ENCODE measurements around the gene MAP3K5. TPM values are rescaled to one million over a fixed set of nuclear protein-coding genes. Genes with fewer than 3 reads are reported as not detected.

MAP3K5 gene
- total RNA-seq, 1 donor from 2014 or later: 1.7 TPM

DNA sequence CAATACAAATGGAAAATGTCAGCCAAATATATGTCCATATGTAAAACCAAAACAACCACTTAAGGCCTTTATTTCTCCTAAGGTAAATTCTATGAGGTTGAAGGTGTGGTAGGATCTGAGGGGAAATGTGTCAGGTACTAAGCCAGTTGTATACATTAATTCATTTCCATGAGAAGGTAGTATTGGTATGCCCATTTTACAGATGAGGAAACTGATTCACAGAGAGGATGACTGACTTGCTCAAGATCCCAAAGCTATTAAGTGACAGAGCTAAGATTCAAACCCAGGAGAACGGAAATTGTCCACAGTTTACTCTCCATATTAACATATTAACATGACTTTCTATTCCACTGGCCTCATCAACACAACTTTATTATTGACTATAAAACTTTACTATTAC is 177.9 kb downstream of the MAP3K5 start:
- H3K9me3 ChIP-seq (ENCODE audit: insufficient read depth, low read depth, low read length): no peaks in the 10 kb centered on the region
- no peak for DNase-seq (ENCODE audit: low read depth)
- H3K9me3 Mint-ChIP-seq (ENCODE audit: unreplicated experiment): peaks cover under 1% of the 10 kb centered on the region
- no peak overlapping the region for H3K4me3 ChIP-seq (ENCODE audit: insufficient read depth, low read depth, low read length)
- no peaks in the 10 kb centered on the region for H3K36me3 ChIP-seq (ENCODE audit: insufficient read depth, low read length)
- H3K4me1 Mint-ChIP-seq (ENCODE audit: low read depth, unreplicated experiment): peaks cover 10% of the 10 kb centered on the region
- H3K79me2 ChIP-seq (ENCODE audit: insufficient read depth, low read length): no peaks in the 10 kb centered on the region
- no peaks in the 10 kb centered on the region for H3K36me3 Mint-ChIP-seq (ENCODE audit: low read depth, unreplicated experiment)
- H3K27me3 Mint-ChIP-seq (ENCODE audit: low read depth, unreplicated experiment): no peaks in the 10 kb centered on the region
- H3K4me1 ChIP-seq (ENCODE audit: insufficient read depth, low read length): peaks cover 19% of the 10 kb centered on the region
- TF ChIP-seq, protein P1, sequence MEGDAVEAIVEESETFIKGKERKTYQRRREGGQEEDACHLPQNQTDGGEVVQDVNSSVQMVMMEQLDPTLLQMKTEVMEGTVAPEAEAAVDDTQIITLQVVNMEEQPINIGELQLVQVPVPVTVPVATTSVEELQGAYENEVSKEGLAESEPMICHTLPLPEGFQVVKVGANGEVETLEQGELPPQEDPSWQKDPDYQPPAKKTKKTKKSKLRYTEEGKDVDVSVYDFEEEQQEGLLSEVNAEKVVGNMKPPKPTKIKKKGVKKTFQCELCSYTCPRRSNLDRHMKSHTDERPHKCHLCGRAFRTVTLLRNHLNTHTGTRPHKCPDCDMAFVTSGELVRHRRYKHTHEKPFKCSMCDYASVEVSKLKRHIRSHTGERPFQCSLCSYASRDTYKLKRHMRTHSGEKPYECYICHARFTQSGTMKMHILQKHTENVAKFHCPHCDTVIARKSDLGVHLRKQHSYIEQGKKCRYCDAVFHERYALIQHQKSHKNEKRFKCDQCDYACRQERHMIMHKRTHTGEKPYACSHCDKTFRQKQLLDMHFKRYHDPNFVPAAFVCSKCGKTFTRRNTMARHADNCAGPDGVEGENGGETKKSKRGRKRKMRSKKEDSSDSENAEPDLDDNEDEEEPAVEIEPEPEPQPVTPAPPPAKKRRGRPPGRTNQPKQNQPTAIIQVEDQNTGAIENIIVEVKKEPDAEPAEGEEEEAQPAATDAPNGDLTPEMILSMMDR (IDR thresholded peaks at IDR 0.05; ENCODE audit: insufficient read depth, low read depth, low read length): no peak
- no peak for TF ChIP-seq EZH2 (IDR thresholded peaks at IDR 0.05; ENCODE audit: insufficient read depth, low read length)
- no peak overlapping the region for H3K27ac ChIP-seq (ENCODE audit: low read depth, low read length)
- H3K4me3 Mint-ChIP-seq (ENCODE audit: unreplicated experiment): no peak overlapping the region
- H3K27me3 ChIP-seq (ENCODE audit: insufficient read depth, low read length): no peaks in the 10 kb centered on the region
- H4K20me1 ChIP-seq (ENCODE audit: insufficient read depth, low read length): no peaks in the 10 kb centered on the region
- H3K4me2 ChIP-seq (ENCODE audit: low read length): no peak overlapping the region
- no peak overlapping the region for H3K9ac ChIP-seq (ENCODE audit: low read length)
- H3K27ac Mint-ChIP-seq (ENCODE audit: unreplicated experiment): no peak overlapping the region
- H2AFZ ChIP-seq (ENCODE audit: low read depth, low read length): no peak overlapping the region
- FAIRE-seq: no peak

DNA sequence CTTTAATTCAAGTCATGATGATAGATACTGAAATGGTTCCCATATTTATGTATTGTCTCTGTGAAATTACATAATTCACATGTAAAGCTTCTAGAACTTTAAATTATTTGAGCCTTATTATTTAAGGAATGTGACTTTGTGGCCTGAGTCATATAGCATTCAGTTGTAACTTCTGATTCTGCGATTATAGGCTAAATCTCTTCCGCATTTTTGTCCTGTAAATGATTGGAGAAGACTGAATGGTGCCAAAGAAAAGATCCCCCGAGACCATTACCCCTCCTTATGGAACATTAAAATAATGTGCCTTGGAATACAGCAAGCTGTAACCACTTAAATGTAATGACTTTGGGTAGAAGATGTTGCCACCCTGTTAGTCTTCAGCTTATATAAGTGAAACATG is 178.8 kb downstream of the MAP3K5 start:
- DNase-seq (ENCODE audit: low read depth) (peak; percentile 44), FAIRE-seq (no peak)
- peaks cover 10% of the 10 kb centered on the region for H3K4me1 Mint-ChIP-seq (ENCODE audit: low read depth, unreplicated experiment)
- no peaks in the 10 kb centered on the region for H4K20me1 ChIP-seq (ENCODE audit: insufficient read depth, low read length)
- no peak overlapping the region for H3K27ac ChIP-seq (ENCODE audit: low read depth, low read length)
- no peak for TF ChIP-seq EZH2 (IDR thresholded peaks at IDR 0.05; ENCODE audit: insufficient read depth, low read length)
- TF ChIP-seq, protein P1 (IDR thresholded peaks at IDR 0.05; ENCODE audit: insufficient read depth, low read depth, low read length): no peak
- H3K36me3 Mint-ChIP-seq (ENCODE audit: low read depth, unreplicated experiment): no peaks in the 10 kb centered on the region
- H3K4me3 Mint-ChIP-seq (ENCODE audit: unreplicated experiment): no peak overlapping the region
- H3K9ac ChIP-seq (ENCODE audit: low read length): no peak overlapping the region
- H3K9me3 ChIP-seq (ENCODE audit: insufficient read depth, low read depth, low read length): no peaks in the 10 kb centered on the region
- no peaks in the 10 kb centered on the region for H3K36me3 ChIP-seq (ENCODE audit: insufficient read depth, low read length)
- H3K27ac Mint-ChIP-seq (ENCODE audit: unreplicated experiment): no peak overlapping the region
- H3K27me3 ChIP-seq (ENCODE audit: insufficient read depth, low read length): no peaks in the 10 kb centered on the region
- no peaks in the 10 kb centered on the region for H3K27me3 Mint-ChIP-seq (ENCODE audit: low read depth, unreplicated experiment)
- H2AFZ ChIP-seq (ENCODE audit: low read depth, low read length): no peak overlapping the region
- H3K4me3 ChIP-seq (ENCODE audit: insufficient read depth, low read depth, low read length): no peak overlapping the region
- peaks cover 27% of the 10 kb centered on the region for H3K4me1 ChIP-seq (ENCODE audit: insufficient read depth, low read length)
- no peaks in the 10 kb centered on the region for H3K79me2 ChIP-seq (ENCODE audit: insufficient read depth, low read length)
- peak overlapping the region; percentile 33 for H3K4me2 ChIP-seq (ENCODE audit: low read length)
- H3K9me3 Mint-ChIP-seq (ENCODE audit: unreplicated experiment): no peaks in the 10 kb centered on the region

DNA sequence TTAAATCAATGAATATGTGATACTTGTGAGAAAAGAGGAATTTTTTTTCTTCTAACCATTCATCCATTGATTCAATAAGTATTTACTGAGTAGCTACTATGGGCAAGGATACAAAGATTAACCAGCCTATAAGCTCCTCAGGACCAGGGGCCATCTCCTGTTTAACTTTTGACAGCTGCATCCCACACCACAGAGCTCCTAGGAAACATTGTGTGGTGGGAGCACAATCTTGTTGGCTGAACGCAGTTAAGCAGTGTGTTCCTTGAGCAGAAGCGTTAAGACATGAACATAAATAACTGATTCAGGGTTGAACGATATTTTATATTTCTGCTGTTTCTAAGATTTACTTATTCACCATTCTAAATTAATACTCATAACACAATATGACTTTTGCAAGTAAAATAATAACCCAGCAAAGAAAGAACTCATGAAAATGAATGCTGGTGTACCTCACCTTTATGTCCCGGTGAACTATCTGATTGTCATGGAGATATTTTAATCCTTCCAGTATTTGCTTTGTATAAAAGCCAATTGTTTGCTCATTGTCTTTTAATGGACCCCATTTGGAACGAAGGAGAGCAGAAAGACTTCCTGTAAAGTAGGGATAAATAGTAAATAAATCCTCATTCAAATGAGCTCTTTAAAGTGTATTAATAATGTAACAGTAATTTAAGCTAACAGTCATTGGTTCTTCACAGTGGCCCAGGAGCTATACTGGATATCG is 179.4 kb downstream of the MAP3K5 start:
- Histone ChIP-seq H3K79me2 (ENCODE audit: insufficient read depth, low read length) (no peaks in the 10 kb centered on the region), H2AFZ (ENCODE audit: low read depth, low read length) (no peak overlapping the region), H3K4me2 (ENCODE audit: low read length) (no peak overlapping the region), H3K4me1 (ENCODE audit: insufficient read depth, low read length) (peaks cover 34% of the 10 kb centered on the region), H3K9me3 (ENCODE audit: insufficient read depth, low read depth, low read length) (no peaks in the 10 kb centered on the region), H3K9ac (ENCODE audit: low read length) (no peak overlapping the region), H3K36me3 (ENCODE audit: insufficient read depth, low read length) (no peaks in the 10 kb centered on the region), H4K20me1 (ENCODE audit: insufficient read depth, low read length) (no peaks in the 10 kb centered on the region), H3K27me3 (ENCODE audit: insufficient read depth, low read length) (no peaks in the 10 kb centered on the region), H3K27ac (ENCODE audit: low read depth, low read length) (no peak overlapping the region), H3K4me3 (ENCODE audit: insufficient read depth, low read depth, low read length) (no peak overlapping the region)
- no peak overlapping the region for H3K4me3 Mint-ChIP-seq (ENCODE audit: unreplicated experiment)
- H3K4me1 Mint-ChIP-seq (ENCODE audit: low read depth, unreplicated experiment): peaks cover 10% of the 10 kb centered on the region
- FAIRE-seq (no peak), DNase-seq (ENCODE audit: low read depth) (no peak)
- H3K36me3 Mint-ChIP-seq (ENCODE audit: low read depth, unreplicated experiment): no peaks in the 10 kb centered on the region
- H3K27me3 Mint-ChIP-seq (ENCODE audit: low read depth, unreplicated experiment): no peaks in the 10 kb centered on the region
- no peak for TF ChIP-seq EZH2 (IDR thresholded peaks at IDR 0.05; ENCODE audit: insufficient read depth, low read length)
- TF ChIP-seq, protein P1 (IDR thresholded peaks at IDR 0.05; ENCODE audit: insufficient read depth, low read depth, low read length): no peak
- no peaks in the 10 kb centered on the region for H3K9me3 Mint-ChIP-seq (ENCODE audit: unreplicated experiment)
- H3K27ac Mint-ChIP-seq (ENCODE audit: unreplicated experiment): no peak overlapping the region
